Stimulated activated naive B cell treated with anti-CD40 and anti-IgM and Interleukin-4, amounts not matched to agents 10 μg/mL and 1 μg/mL and 100 μg/mL, for 72 hours (primary cell): Measurements from ENCODE around the gene SERPINA1.
A peak's percentile ranks its signal among the peaks of the same experiment; 100 is the strongest.

ENCODE experiments used
- ATAC-seq, 2 donors: fragments of 150-1000 bp; cut with Tn5 transposase; replicated peaks; 2 replicates each; pipeline ENCODE4 v1.10.0; 2021; ENCODE audit warnings: moderate library complexity in 1 of 2
- DNase-seq: peaks from one replicate; pipeline ENCODE4 v3.0.0; 2021
- H3K27ac Mint-ChIP-seq: one replicate; pipeline ENCODE4 v1.8.0; 2022; ENCODE audit warnings: mild to moderate bottlenecking, mixed read lengths
- H3K27me3 Mint-ChIP-seq, 2 donors: one replicate each; pipeline ENCODE4 v1.8.0; 2022; ENCODE audit warnings: mixed read lengths in 2 of 2
- H3K36me3 Mint-ChIP-seq, 2 donors: one replicate each; pipeline ENCODE4 v1.8.0; 2022; ENCODE audit warnings: mixed read lengths in 2 of 2, mild to moderate bottlenecking in 1 of 2
- H3K4me1 Mint-ChIP-seq, 2 donors: one replicate each; pipeline ENCODE4 v1.8.0; 2022; ENCODE audit warnings: mixed read lengths in 2 of 2, mild to moderate bottlenecking in 1 of 2
- H3K4me3 Mint-ChIP-seq, 2 donors: one replicate each; pipeline ENCODE4 v1.8.0; 2022; ENCODE audit warnings: mild to moderate bottlenecking in 2 of 2, mixed read lengths in 2 of 2, moderate library complexity in 1 of 2
- H3K9me3 Mint-ChIP-seq, 2 donors: one replicate each; pipeline ENCODE4 v1.8.0; 2022; ENCODE audit warnings: mixed read lengths in 2 of 2, mild to moderate bottlenecking in 1 of 2

The SERPINA1 gene

DNA sequence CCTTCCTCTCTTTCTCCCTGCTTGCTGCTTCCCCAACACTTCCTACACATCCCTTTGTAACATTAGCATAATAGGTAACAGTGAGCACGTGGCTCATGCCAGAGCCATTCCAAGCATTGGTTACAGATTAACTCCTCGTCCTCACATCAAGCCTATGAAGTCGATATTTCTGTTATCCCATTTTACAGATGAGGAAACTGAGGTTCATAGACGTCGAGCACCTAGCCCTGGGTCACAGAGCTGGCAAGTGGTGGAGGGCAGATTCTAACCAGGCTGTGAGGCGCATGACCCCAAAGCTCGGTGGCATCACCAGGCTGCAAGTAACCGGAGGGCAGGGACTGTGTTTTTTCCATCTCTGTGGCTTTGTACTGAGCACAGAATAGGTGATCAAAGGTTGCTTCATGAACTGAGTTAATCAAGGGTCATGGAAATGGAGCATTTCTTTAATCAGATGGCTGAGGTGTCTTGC, 5.7 kb upstream of the SERPINA1 start:
- no peak overlapping the region for H3K27ac Mint-ChIP-seq

DNA sequence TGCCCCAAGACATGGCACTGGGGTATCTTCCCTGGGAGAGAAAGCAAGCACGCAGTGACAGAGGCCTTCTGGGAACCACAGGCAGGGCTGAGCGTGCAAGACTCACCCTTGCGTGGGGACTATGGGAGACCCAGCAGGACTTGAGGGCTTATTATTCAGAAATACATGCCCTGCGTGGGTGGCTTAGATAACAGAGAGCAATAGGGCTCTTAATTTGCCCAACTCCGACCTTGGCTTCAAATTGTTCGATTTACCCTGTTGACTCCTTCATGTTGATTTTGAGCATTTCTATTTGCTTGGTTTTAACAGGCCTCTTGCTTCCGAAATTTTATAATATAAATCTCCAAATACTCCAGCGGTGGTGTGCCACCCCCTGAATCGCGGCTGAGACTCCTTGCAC, 5.1 kb upstream of the SERPINA1 start:
- Mint-ChIP-seq H3K27me3 (peaks cover 8 to 9% of the 10 kb centered on the region in 2 donors), H3K9me3 (peaks cover 0 to 2% of the 10 kb centered on the region in 2 donors), H3K4me3 (no peak overlapping the region), H3K27ac (no peak overlapping the region), H3K36me3 (no peaks in the 10 kb centered on the region), H3K4me1 (no peaks in the 10 kb centered on the region)
- no peak for ATAC-seq
- DNase-seq = no peak

More for the DNA sequence above, 5.7 kb upstream of the SERPINA1 start:
- Mint-ChIP-seq H3K4me3 (no peak overlapping the region), H3K4me1 (no peaks in the 10 kb centered on the region), H3K27me3 (peaks cover 8 to 12% of the 10 kb centered on the region in 2 donors), H3K36me3 (no peaks in the 10 kb centered on the region), H3K9me3 (peaks cover 0 to 2% of the 10 kb centered on the region in 2 donors)
- ATAC-seq (no peak), DNase-seq (no peak)

DNA sequence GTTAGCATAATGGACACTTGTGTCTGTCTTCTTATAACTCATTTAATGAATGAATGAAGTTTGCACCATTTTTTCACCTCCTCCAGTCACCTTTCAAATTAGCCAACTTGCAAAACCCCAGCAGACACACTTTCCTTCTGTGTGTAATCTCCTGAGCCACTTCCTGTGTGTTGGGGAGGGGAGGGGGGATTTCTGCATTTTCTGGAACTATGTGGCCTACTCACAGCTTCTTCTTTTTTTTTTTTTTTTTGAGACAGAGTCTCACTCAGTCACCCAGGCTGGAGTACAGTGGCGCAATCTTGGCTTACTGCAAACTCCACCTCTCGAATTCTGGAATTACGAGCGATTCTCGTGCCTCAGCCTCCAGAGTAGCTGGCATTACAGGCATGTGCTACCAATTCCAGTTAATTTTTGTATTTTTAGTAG, 4.1 kb upstream of the SERPINA1 start:
- peak; percentile 66 to 68 for ATAC-seq
- H3K9me3 Mint-ChIP-seq = no peaks in the 10 kb centered on the region

DNA sequence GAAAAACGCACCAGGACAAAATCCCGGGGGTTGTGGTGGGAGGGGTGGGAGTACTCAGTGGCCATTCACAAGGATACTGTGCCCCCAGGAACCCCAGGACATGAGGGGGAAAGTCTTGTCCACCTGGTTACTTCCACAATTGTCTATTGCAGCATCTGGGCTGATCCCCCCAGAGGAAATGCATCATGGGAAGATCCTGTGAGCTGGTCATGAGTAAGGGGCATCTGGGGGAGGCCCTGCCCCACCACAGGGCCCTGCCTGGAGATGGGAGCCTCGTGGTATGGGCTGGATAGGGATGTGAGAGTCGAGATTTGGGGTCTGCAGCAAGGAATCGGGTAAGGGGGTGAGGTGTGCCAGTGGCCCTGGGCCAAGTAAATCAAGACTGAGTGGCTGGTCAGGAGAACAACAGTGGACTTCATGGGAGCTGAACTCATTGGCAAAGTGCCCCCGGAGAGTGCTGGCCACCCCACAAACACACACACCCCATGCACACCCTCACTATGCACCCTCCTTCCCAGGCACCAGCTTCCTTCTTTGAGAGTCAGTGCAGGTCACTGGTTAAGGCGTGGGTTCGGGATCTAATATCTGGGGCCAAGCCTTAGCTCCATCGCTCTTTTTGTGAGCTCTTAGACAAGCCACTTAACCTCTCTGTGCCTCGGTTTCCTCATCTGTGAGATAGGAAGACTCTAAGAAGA, 3.0 kb upstream of the SERPINA1 start:
- Mint-ChIP-seq H3K4me3 (no peak overlapping the region), H3K27ac (no peak overlapping the region), H3K9me3 (no peaks in the 10 kb centered on the region), H3K36me3 (no peaks in the 10 kb centered on the region), H3K4me1 (no peaks in the 10 kb centered on the region), H3K27me3 (peaks cover 0 to 6% of the 10 kb centered on the region in 2 donors)
- ATAC-seq (no peak), DNase-seq (no peak)

More for the DNA sequence above, 4.1 kb upstream of the SERPINA1 start:
- H3K36me3 Mint-ChIP-seq = no peaks in the 10 kb centered on the region
- H3K27me3 Mint-ChIP-seq = peaks cover 0 to 8% of the 10 kb centered on the region in 2 donors
- no peak overlapping the region for H3K4me3 Mint-ChIP-seq
- no peaks in the 10 kb centered on the region for H3K4me1 Mint-ChIP-seq
- no peak overlapping the region for H3K27ac Mint-ChIP-seq
- no peak for DNase-seq

DNA sequence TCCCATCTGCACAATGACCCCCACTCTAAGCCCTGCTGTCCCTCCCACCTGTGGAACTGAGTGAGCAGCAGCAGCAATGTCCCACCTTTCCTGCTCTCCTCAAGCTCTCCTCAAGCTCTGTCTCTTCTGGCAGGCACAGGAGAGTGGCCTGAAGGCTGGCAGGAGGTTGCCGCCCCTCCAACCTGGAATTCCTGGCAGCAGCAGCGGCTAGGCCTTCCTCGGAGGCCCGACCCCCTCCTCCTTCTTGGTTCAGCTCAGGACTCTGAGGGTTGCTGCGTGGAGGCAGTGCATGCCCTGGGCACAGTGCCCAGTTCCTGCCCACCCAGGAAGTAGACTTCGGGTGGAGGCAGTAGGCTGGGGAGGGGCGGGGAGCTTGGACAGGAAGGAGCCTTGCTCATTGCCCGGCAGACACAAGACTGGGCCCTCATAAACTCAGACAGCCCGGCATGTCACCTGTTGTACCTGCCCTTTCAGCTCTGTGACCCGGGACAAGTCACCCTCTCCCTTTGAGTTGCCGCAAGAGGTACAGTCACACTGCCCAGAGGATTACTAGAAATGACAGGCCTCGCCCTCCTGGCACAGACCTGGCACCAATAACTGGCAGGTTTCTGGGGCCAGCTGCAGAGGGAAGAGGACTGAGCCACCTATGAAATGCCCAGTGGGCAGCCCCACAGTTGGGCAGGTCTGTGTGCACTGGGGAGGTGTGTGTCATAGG, 2.1 kb upstream of the SERPINA1 start:
- H3K4me1 Mint-ChIP-seq = no peaks in the 10 kb centered on the region
- H3K9me3 Mint-ChIP-seq = no peaks in the 10 kb centered on the region
- H3K36me3 Mint-ChIP-seq = no peaks in the 10 kb centered on the region
- DNase-seq (no peak), ATAC-seq (no peak)
- H3K27me3 Mint-ChIP-seq = peaks cover 0 to 4% of the 10 kb centered on the region in 2 donors
- H3K4me3 Mint-ChIP-seq = no peak overlapping the region
- no peak overlapping the region for H3K27ac Mint-ChIP-seq

DNA sequence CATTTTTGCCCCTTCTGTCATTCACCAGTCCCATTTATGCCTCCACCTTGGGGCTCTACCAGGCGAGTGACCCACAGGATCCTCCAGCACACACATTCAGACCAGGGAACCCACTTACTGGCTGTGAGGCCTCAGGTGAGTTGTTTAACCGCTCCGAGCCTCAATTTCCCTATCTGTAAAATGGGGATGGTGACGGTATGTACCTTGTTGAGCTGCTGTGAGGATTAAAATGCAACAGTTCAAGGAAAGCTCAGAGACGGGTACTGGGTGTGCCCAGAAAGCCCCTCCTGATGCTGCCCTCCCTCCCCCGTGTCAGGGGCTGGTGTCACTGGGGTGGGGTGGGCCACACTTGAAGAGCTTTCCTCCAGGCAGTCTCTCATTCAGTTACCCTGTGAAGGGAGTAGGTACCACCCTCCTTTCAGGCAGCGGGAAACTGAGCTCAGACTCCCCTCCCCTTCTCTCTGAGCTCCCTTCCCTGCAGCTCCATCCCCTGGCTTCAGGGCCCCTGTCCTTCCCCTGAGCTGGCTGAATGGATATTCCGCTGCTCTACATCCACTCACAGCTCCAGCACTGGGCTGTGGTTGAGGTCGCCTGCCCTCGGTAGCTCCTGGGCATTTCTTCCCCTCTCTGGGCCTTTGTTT, 1.4 kb upstream of the SERPINA1 start:
- Mint-ChIP-seq H3K27me3 (peaks cover 0 to 4% of the 10 kb centered on the region in 2 donors), H3K9me3 (no peaks in the 10 kb centered on the region), H3K27ac (no peak overlapping the region), H3K4me3 (no peak overlapping the region), H3K4me1 (no peaks in the 10 kb centered on the region), H3K36me3 (no peaks in the 10 kb centered on the region)
- ATAC-seq (no peak), DNase-seq (no peak)

DNA sequence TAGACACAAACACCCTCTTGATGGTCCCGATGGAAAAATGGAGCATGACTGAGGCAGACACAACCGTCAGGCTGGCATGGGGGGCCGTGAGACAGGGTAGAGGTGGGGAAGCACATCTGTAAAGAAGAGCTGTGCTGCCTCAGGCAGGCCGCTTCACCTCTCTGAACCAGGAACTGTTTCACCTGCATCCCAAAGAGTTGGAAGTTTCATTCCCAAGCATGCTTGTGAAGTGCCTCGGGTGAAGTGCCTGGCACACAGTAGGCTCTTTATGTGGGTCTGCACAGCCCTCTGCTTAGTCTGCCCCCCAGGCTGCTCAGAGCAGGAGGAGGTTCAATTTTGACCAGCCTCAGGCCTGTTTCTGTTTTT, 685 bp upstream of the SERPINA1 start:
- peaks cover 0 to 4% of the 10 kb centered on the region in 2 donors for H3K27me3 Mint-ChIP-seq

DNA sequence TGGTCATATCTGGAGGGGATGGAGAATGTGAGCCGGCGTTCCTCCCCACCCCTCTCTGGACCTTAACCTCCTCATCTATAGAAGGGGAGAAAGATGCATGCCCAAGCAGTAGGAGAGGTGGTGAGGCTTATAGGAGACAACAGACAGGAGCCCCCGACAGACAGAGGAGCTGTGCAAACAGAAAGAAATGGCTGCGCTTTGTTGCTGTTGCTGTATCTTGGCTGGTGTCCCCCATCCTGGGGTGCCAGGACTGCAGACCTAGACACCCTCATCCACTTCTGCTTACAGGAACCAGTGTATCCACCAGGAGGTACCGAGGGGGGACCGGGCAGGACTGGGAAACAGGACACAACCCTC, 397 bp downstream of the SERPINA1 start:
- H3K4me3 Mint-ChIP-seq = no peak overlapping the region
- H3K36me3 Mint-ChIP-seq = no peaks in the 10 kb centered on the region
- H3K9me3 Mint-ChIP-seq = no peaks in the 10 kb centered on the region
- H3K27me3 Mint-ChIP-seq = peaks cover 0 to 4% of the 10 kb centered on the region in 2 donors
- ATAC-seq (peak in 1 of 2 donors; percentile 12), DNase-seq (no peak)
- H3K4me1 Mint-ChIP-seq = no peaks in the 10 kb centered on the region
- H3K27ac Mint-ChIP-seq = no peak overlapping the region

More for the DNA sequence above, 685 bp upstream of the SERPINA1 start:
- H3K9me3 Mint-ChIP-seq = no peaks in the 10 kb centered on the region
- no peaks in the 10 kb centered on the region for H3K4me1 Mint-ChIP-seq
- no peak overlapping the region for H3K4me3 Mint-ChIP-seq
- no peak for ATAC-seq
- H3K27ac Mint-ChIP-seq = no peak overlapping the region
- H3K36me3 Mint-ChIP-seq = no peaks in the 10 kb centered on the region
- no peak for DNase-seq

DNA sequence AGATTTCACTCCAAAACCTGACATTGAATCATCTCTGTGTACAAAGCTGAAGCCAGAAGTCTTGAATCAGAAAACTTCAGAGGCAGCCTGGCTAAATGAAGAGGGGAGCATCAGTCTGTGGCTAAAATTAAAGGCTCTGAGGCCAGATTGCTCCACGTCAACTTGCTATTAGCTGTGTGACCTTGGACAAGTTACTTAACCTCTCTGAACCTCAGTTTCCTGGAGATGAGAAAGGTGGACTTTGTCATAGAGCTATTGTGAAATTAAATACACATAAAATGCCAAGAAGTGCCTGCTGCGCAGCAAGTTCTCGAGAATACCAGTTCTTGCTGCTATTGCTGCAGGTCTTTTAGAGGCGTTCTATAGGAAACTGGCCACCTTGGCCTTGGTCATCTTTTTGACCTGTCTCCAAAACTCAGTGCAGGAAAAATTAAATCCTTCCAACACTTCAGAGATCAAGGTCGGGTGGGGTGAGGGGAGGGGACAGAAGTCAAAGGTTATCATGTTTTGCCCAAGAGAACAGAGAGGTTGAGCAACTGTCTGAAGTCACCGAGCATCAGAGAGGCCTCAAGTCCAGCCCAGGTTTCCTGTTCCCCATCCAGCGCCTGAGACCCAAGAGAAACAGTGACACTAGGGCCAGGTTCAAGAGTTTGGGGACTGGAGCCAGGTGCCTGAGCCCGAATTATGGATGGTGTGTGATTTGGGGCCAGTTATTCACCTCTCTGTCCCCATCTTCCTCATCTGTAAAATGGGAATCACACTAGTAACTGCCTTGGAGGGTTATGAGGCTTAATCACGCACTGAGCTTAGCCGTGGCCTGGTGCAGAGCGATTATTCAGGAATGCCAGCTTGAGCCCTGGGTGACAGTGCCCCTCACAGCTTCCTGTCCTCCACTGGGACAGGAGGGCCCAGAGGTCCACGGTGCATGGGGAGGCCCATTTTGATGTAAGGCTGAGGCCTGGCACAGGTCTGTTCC, 1.1 kb downstream of the SERPINA1 start:
- Mint-ChIP-seq H3K27ac (no peak overlapping the region), H3K4me1 (no peaks in the 10 kb centered on the region), H3K27me3 (peaks cover 0 to 4% of the 10 kb centered on the region in 2 donors), H3K4me3 (no peak overlapping the region), H3K36me3 (no peaks in the 10 kb centered on the region), H3K9me3 (no peaks in the 10 kb centered on the region)
- DNase-seq (no peak), ATAC-seq (no peak)

DNA sequence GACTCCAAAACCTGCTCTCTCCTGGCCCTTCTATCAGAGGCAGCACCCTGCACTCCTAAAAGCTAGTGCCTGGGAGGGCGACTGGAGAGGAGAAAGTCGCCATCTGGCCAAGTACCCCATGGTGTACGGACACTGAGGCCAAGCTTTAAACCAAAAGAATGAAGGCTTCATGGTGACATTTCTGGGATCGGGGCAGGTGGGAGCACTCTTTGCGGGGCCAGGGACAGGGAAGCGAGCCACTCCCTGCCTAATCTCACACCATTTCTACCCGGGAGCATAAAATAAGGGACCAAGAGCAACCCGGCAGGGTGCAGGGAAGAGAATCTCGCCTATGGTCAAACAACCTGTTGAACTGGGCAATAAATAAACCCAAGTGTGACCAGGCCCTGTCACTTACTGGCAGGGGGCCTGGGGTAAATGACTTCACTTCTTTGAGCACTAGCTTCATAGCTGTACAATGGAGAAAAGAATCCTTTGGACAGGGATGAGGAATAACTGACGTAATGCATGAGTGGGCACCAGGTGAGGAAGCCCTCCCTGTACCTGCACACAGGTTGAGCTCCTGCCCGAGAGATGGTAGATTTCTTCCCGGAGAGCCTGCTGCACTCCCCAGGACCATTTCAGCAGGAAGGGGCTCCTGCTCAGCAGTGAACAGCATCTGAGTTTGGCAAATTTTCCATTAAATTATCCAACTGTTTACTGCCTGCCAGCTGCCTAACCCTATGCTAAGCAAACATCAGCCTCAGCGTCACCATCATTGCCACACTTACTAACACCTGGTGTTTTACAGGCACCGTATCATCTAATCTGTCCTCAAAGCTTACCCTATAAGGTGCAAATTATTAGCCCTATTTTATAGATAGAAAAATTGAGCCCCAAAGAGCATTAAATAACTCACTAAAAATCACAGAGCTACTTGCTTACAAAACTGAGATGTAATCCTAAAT, 2.0 kb downstream of the SERPINA1 start:
- no peak for ATAC-seq
- DNase-seq = no peak
- H3K4me3 Mint-ChIP-seq = no peak overlapping the region
- no peaks in the 10 kb centered on the region for H3K4me1 Mint-ChIP-seq
- H3K9me3 Mint-ChIP-seq = no peaks in the 10 kb centered on the region
- no peaks in the 10 kb centered on the region for H3K36me3 Mint-ChIP-seq
- H3K27me3 Mint-ChIP-seq = peaks cover 0 to 2% of the 10 kb centered on the region in 2 donors
- H3K27ac Mint-ChIP-seq = no peak overlapping the region

DNA sequence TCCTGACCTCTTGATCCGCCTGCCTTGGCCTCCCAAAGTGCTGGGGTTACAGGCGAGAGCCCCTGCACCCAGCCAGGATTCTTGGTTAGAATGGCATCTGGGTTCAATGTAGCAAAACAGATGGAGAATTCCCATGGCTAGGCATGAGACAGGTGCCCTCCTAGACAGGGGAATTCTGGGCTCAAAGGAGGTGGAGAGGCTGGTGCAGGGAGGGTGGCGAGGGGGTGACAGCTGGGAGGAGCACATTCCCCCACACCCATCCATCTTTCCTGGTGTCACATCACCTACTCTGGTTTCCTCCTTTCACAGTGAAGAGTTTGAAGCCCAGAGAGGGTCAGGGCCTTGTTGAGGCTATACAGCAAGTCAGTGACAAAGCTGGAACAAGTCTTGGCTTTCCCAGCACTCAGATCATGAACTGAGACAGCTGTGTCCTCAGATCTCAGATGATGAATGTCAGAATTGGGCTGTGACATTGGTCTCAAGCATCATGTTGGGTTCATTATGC, 2.8 kb downstream of the SERPINA1 start:
- H3K27me3 Mint-ChIP-seq = no peaks in the 10 kb centered on the region
- no peak overlapping the region for H3K27ac Mint-ChIP-seq
- H3K36me3 Mint-ChIP-seq = no peaks in the 10 kb centered on the region
- ATAC-seq (no peak), DNase-seq (no peak)
- no peaks in the 10 kb centered on the region for H3K4me1 Mint-ChIP-seq
- H3K9me3 Mint-ChIP-seq = no peaks in the 10 kb centered on the region
- H3K4me3 Mint-ChIP-seq = no peak overlapping the region

DNA sequence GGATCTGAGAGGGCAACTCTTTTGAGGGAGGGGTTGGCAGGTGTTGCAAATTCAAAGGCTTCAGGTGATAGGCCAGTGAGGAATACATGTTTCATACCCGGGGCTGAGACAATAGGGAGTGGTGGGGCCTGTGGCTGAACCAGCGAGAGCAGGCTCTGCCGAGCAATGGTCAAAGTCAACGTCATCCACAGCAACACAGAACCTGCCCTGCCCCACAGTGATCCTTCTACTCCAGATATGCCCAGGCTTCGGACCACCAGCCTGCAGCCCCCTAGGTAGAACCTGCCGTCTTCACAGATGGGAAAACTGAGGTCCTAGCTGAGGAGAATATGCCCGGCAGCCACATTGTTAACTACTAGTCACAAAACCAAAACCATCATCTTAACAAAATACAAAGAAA, 4.1 kb downstream of the SERPINA1 start:
- Mint-ChIP-seq H3K9me3 (no peaks in the 10 kb centered on the region), H3K27me3 (no peaks in the 10 kb centered on the region), H3K36me3 (no peaks in the 10 kb centered on the region), H3K27ac (no peak overlapping the region), H3K4me3 (no peak overlapping the region), H3K4me1 (no peaks in the 10 kb centered on the region)
- DNase-seq (no peak), ATAC-seq (no peak)

DNA sequence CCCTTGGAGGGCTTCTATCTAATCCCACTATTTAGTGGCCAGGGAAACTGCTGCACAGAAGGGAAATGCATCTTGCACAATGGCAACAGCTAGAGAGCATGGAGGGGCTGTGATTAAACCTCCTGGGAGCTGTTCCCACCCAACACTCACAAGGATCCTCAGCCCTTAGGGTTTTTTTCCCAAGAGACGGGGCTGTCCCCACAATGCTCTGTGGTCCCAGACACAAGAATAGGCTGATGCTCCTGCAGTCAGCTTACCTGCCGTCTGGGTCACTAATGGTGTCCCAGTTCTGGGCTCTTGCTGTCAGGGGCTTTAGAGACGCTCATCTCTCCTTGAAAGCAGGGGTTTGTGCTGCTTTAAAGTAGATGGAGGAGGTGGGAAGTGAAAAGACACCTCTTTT, 4.6 kb downstream of the SERPINA1 start:
- ATAC-seq = no peak
- Mint-ChIP-seq H3K9me3 (no peaks in the 10 kb centered on the region), H3K4me3 (no peak overlapping the region), H3K27me3 (no peaks in the 10 kb centered on the region), H3K27ac (no peak overlapping the region), H3K36me3 (no peaks in the 10 kb centered on the region), H3K4me1 (no peaks in the 10 kb centered on the region)
- no peak for DNase-seq
